ENCODE results near the gene PML.
"Not testable (repeated sequence)": the region's sequence is repeated elsewhere in the genome, so short reads cannot be mapped to it uniquely, and the experiment has no call there.

Gene PML

DNA sequence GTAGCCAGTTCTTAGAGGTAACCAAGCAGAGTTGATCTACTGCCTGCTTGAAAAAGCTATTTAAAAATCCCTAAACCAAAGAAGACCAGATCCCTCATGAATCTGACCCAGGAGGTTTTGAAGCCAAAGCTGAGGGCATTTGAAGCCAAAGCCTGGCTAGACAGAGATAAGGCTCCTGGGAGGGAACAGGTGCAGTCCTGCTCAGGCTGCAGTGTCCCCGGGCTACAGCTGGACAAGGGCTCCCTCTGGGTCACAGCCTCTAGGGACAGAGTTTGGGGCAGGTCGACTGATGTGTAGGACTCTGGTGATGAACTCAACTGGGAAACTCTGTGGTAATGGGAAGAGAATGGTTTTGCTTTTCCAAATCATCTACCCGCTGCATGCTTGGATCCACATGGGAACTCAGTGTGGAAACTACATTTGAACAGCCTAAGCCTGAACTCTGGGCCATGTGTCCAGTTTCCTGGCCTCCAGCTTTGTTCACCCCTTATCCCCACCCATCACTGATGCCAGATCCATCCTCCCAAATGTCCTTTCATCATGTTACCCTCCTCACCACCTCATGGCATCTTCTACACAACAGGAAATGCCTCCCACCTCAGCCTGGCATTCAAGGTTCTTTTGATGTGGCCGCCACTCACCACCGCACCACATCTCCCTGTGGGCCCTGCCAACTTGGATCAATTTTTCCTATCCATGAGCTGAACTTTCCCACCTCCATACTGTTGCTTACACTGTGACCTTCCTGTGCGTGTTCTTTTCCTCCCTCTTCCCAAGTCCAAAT lies 64.7 kb downstream of the PML start:
- DNase-seq (ENCODE audit: low read depth): not testable (repeated sequence)

DNA sequence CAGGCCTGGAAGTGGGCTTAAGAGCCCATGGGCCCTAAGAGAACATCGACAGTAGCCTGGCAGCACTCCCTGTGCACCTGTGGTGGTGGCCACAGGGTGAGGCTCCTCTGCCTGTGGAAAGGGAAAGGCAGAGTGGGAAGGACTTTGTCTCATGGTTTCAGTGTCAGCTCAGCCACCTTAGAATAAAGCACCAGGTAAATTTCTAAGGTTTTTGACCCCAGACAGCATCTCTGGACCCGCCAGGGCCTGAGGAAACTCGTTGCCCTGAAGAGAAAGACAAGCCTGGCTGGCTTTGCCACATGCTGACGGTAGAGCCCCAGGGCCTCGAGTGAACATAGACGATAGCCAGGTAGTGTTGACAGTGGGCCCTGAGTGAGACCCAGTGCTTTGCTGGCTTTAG lies 65.7 kb downstream of the PML start:
- DNase-seq (ENCODE audit: low read depth): no peak

DNA sequence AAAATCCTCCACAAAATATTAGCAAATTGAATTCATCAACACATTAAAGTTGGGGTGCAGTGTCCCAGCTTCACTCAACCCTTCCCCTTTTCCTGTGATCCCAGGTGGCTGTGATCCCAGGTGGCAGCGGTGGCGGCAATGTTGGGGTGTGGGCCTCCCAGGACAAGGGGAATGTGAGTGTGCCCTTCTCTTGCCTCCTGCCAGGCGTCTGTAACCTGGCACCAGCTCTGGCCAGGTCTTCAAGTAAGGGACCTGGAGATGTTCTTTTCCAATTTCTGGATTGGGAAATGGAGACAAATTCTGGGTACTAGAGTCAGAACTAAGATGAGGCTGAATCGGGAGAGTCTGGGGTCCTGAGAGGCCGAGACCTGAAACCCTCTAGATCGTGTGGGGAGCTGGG lies 67.7 kb downstream of the PML start:
- no peak for DNase-seq (ENCODE audit: low read depth)

DNA sequence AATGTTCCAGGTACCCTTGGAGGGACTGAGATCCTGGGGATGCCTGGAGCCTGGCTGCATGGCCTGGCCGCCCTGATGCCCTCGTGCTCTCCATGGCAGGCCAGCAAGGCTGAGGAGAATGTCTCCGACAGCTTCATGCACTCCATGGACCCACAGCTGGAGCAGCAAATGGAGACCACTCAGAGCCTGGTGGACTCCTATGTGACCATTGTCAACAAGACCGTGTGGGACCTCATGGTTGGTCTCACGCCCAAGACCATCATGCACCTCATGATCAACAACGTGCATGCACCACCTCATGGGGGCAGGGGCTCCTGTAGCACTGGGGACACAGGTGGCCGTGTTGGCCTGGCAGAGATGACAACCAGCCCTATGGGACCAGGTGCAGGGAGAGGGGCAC lies 68.2 kb downstream of the PML start:
- no peak for DNase-seq (ENCODE audit: low read depth)

DNA sequence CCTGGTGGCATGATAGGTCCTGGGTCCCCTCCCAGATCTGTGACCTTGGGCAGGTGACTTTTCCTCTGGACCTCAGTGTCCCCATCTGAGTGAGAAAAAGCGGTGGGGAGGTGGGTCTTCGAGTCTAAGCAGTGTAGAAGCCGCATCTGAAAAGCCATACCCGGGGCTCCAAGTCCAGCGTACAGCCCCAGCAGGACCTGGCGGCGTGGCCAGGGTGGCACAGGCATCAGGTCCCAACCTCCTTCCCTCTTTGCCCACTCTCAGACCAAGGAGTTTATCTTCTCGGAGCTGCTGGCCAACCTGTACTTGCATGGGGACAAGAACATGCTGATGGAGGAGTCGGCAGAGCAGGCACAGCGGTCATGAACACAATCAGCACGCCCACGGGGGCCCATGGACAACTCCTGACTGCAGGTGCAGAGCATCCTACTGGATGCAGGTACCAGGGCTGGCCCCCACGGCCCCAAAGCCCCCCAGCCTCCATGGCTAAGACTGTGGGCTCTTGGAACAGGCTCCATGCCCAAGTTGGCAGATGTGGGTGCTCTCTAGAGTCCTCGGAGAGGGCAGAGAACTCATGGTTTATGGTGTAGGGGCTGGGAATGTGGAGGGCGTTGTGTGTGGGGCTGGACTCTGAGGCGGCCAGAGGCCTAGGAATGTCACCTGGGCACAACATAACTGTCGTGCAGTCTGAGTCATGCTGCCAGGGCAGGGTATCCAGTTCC lies 69.1 kb downstream of the PML start:
- DNase-seq (ENCODE audit: low read depth): not testable (repeated sequence)

DNA sequence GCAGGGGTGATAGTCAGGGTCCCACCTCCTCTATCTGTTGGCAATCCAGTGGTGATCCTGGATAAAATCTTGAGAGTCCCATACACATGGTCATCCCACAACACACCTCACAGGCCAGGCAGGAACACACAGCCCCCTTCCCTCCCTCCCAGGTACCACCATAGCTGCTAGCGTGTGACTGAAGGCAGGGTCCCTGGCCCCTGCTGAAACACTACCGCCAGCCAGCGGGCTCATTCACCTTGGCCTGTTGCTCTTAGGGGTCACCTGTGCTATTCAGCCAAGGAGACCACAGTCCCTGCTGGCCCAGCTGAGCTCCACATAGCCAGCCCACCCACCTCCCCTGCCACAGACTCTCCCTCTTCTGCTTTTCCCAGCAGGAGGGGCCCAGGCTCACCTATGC lies 69.7 kb downstream of the PML start:
- not testable (repeated sequence) for DNase-seq (ENCODE audit: low read depth)

DNA sequence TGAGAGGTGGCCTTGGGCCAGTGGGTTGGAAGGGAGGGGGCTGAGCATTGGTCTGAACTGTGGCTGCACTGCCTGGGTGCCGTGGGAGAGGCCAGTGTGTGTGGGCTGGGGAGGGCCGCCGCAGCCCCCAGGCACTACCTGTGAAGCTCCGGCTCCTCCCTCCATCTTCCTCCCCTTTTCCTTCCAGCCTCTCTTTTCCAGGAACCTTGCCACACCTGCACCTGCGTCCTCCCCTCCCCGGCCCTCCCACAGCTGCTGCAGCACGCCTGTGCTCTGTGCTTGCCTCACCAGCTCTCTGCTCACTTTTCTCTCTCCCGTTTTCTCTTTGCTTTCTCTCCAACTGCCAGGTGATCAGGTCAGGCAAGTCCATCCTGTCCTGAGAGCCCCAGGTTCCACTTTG lies 70.3 kb downstream of the PML start:
- not testable (repeated sequence) for DNase-seq (ENCODE audit: low read depth)

DNA sequence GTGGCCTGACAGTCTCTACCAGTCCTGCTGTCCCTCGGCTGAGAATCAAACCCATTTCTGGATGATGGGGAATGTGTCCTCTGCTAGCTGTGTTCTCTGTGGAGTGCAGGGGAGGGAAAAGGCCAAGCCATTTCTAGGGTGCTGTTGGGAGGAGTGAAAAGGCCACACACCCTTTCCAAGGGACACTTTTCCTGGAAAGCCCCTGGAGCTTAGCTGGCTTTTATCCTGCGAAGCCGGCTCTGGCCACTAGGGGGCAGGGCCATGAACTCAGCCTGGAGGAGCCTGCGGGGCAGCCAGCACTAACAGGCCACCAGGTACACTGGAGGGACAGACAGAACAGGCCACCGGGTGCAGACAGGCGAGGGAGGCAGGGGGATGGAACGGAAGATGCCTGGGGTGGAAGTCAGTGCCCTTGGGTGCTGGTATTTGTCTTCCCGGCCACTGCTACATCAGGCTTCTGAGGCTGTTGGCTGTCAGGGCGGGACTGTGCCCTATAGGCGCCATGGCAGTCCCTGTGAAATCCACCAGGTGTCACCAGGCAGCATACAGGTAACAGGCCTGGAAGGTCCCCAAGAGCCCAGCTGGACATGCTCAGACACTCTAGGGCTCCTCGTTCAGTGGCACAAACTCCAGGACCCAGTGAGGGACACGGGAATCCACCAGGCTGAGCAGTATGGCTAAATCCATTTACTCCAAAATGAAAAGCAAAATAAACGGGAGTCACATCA lies 71.3 kb downstream of the PML start:
- not testable (repeated sequence) for DNase-seq (ENCODE audit: low read depth)

DNA sequence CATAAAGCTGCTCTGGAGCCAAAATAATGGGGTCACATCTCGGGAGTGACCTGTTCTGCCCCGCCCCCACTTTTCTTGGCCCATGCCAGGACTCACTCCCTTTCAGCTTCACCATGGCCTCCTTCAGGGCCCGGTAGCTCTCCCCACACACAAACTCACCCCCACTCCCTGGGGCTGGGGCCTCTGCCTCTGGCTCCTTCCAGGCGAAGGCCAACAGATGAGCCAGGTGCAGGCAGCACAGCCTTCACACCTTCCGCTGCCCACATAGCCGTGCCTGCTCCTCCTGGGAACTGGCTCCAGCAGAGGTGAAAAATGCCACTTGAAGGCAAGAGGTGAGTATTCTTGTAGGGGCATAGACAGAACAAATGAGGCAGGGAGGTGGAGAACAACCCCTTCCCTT lies 77.1 kb downstream of the PML start:
- not testable (repeated sequence) for DNase-seq (ENCODE audit: low read depth)

DNA sequence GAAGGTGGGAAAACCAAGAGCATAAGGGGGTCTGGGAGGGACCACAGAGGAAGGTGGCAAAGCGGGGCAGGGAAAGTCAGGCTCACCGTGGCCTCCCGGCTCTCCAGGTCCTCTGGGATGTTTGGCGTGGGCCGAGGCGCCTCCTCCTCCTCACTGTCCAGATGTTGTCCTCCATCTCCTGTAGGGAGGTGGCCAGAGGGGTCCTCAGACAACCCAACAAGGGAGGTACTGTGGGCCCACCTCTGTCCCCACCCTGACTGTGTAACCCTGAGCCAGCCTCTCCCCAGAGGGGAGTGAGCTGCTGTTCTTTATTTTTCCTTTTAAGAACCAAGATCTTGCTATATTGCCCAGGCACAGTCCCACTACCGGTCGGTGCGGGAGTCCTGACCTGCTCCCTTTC lies 77.6 kb downstream of the PML start:
- not testable (repeated sequence) for DNase-seq (ENCODE audit: low read depth)

DNA sequence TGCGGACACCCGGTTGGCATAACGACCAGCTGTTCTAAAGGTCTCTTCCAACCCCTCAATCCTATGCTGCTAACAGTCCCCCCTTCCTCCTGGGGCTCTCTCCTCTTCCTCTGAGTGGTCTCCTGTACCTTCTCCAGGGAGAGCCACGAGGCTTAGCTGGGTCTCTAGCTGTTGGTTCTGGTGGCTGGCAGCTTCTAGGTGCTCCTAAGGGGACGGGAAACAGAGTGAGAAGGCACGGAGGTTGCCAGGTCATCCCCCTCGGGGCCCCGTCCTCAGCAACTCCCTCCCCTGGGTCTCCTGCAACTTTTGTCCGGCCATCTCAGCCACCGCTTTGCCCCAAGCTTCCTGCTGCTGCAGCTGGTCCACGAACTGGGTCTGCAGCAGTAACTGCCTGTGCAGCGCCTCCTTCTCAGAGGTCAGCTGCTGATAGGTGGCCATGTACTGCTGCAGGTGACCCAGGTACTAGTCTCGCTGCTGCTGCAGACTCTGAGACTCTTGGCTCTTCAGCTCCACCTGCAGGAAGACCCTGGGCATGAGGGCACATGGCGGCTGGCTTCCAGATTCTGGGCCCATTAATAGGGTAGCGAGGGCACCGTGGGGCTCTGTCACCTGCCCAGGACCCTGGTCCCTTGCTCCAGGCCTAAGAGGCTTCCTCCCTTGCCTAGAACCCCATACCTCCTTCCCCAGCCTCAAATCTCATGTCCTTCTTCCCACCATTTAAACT lies 78.3 kb downstream of the PML start:
- DNase-seq (ENCODE audit: low read depth): not testable (repeated sequence)

DNA sequence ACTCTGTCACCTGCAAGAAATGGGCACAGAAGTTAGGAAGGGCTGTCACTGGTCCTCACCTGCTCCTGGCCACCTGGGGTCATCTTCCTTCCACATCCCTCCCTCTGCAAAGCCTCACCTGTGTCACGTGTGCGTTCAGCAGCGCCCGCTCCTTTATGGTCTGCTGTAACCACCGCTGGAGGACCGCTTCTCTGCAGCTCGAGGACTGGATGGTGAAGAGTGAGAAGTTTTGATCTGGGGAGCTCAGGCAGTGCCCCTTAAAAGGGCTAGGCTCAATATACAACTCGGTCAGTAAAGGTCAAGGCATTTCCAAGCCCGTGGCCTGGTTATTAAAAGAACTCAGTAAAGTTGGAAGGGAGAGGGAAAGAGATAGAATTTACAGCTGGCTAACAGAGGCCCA lies 81.3 kb downstream of the PML start:
- DNase-seq (ENCODE audit: low read depth): not testable (repeated sequence)

DNA sequence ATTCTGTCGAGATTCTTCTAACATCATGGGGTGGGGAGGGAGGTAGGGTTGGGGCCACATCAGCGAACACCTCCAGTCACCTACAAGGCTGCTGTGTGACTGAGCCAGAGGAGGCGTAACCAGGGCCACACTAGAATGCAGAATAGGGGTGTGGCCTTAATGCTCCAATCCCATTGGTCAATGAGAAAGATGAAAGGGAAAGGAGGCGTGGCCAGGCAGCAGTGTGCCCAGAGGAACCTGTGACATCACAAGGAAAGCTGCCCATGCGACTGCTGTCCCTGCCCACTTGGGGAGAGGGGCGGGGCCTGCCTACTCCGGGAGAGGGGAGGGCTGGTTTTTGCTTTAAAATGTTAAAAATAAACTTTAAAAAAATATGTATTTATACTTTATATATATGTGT lies 87.9 kb downstream of the PML start, which contains the start of gene GOLGA6A:
Gene GOLGA6A, minus strand, starts transcription at position 101 of the 400 bp plus-strand sequence. Its CDS starts 41 bp downstream, at position 60.
- not testable (repeated sequence) for DNase-seq (ENCODE audit: low read depth)

DNA sequence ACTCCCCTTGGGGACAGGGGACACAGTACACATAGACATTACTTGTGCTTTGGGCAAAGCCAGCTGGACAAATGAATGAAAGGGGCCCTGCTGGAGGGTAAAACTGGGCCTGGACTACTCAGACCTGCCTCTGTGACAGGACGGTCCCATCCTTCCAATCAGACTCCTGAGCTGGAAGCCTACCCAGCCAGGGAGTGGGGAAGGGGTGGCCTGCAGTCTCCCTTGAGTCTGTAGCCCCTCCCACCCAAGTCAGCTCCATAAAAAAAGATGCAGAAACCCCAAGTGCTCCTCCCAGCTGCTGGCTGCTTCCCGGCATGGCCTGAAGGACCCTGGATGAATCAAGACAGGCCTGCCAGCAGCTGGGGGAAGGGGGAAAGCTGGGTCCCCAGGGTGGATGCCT lies 100.1 kb downstream of the PML start:
- DNase-seq (ENCODE audit: low read depth): not testable (repeated sequence)

DNA sequence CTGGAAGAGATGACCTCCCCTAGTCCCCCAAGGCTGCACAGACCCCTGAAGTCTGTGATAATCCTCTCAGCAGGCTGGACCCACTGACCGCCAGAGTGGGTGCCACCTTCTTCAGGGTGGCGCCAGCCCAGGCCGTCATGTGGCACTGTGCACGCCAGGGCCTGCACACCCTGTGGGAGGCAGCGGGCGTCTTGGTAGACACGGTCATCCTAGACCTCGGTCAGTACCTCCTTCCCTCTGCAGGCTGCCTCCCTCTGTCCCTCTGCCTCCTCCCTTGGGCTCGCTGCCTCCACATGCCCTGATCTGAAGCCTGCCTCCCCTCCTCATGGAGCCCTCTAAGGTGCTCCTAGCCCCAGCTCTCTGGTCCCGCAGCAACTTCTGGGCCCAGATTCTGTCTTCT lies 101.1 kb downstream of the PML start:
- DNase-seq (ENCODE audit: low read depth): not testable (repeated sequence)

DNA sequence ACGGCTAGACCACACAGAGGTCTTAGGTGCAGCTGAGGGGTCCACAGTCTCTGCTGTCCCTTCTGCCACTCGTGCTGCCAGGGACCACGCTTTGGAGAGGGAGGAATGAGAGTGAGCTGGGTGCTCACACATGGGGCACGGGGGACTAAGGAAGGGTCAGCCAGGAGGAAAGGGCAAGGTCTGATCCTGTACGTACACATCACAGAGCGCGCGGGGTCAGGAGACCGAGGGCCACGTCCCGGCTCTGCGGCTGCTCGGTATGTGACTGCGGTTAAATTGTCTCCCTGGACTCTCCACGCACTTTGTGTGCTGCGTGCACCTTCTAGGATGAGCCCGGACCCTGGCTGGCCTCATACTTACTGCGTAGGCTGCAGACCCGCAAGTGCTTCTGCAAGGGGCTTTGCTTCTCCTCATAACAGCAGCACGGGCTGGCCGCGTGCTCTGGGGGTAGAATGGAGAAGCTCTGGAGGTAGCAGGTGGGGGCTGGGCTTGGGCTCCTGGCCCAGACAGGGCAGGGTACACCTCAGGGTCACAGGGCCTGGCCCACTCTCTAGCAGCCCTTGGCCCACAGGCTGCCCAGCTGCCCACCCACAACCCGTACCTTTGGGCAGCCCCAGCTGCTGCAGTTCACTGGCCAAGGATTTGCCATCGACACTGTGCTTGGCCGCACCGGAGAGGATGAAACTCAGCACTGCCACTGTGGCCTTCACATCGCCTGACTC lies 102.4 kb downstream of the PML start:
- not testable (repeated sequence) for DNase-seq (ENCODE audit: low read depth)

Data from iris pigment epithelial cell (primary cell).